Activated T-cell treated with anti-CD3 and anti-CD28 coated beads, Interleukin-2, amount 50 U/mL, for 48 hours (primary cell): Measurements from ENCODE around the gene EHD2.
A peak's percentile ranks its signal among the peaks of the same experiment; 100 is the strongest.
"Not testable (repeated sequence)": the region's sequence is repeated elsewhere in the genome, so short reads cannot be mapped to it uniquely, and the experiment has no call there.

Experiments
- DNase-seq, 2 experiments: peaks; one replicate each; pipeline ENCODE4 v3.0.0-alpha.2; 2020

Gene EHD2

DNA sequence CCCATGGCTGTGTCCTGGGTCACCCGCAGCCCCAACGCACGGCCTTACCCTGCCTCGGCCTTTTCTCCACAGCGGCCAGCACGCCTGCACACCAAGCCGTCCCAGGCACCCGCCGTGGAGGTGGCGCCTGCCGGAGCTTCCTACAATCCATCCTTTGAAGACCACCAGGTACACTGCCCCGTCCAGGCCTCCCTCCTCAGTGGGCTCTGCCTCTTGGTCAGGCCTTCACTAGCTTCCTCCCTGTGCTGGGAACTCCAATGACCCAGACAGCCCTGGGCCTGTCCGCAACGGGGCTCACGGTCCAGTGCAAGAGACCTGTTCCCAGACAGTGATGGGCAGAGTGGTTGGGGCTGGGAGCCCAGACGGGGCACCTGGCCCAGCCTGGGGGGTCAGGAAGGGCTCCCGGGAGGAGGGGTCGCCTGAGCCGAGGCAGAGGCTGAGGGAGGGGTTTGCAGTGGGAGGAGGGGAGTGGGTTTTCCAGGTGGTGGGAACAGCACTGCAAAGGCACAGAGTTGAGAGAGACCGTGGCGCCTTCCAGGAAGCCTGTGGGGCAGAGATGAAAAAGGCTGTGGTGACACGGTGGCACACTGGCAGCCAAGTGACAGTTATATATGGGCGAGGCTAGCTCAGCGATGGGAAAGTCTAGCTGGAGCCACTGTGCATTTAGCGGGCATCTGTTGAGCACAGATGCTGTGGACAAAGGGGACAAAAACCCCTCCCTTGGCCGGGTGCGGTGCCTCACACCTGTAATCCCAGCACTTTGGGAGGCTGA, 39.4 kb downstream of the EHD2 start:
- no peak for DNase-seq

DNA sequence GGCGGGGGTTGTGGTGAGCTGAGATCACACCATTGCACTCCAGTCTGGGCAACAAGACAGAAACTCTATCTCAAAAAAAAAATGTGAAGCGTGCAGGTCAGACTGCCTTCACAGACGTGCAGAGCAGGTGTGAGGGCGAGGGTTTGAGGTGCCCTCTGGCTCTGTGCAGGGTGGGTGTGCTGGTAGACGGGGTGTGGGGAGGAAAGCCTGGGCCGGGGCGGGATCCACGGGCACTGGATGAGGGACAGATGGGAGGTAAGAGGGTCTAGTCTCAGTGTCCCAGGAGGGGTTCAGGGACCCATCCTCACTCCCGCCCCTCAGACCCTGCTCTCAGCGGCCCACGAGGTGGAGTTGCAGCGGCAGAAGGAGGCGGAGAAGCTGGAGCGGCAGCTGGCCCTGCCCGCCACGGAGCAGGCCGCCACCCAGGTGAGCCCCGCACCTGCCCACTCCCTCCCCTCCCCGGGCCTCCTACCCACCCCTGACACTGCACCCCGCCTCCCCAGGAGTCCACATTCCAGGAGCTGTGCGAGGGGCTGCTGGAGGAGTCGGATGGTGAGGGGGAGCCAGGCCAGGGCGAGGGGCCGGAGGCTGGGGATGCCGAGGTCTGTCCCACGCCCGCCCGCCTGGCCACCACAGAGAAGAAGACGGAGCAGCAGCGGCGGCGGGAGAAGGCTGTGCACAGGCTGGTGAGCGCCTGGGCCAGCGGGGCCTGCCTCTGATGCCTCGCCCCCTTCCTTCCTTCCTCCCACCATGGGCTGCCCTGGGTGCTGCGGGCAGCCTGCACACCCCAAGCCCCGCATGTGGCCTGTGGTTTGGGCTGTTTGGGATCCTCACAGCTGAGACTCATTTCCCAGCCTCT, 41.2 kb downstream of the EHD2 start:
- DNase-seq = peak in 1 of 2 experiments; percentile 20

DNA sequence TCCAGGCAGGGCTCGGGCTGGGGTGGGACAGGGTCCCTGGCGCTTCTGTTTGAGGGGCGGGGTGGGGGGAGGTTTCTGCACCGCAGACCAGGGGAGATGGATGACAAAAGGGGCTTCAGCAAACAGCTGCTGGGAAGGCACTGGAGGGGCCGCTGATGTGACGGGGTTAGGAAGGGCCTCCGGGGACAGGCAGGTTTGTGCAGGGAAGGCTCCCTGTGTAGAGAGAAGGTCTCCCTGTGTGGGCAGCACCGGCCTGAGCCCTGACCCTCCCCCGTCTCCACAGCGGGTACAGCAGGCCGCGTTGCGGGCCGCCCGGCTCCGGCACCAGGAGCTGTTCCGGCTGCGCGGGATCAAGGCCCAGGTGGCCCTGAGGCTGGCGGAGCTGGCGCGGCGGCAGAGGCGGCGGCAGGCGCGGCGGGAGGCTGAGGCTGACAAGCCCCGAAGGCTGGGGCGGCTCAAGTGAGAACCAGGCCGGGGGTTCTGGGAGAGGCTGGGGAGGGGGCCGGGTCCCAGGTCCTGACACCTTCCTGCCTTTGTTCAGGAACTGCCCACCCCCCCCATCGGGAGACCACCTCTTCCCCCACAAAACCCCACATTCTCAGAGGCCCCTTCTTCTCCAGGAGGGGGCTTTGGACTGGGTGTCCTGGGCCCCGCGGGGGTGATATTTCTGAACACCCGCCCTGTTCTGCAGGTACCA, 42.0 kb downstream of the EHD2 start:
- no peak for DNase-seq

DNA sequence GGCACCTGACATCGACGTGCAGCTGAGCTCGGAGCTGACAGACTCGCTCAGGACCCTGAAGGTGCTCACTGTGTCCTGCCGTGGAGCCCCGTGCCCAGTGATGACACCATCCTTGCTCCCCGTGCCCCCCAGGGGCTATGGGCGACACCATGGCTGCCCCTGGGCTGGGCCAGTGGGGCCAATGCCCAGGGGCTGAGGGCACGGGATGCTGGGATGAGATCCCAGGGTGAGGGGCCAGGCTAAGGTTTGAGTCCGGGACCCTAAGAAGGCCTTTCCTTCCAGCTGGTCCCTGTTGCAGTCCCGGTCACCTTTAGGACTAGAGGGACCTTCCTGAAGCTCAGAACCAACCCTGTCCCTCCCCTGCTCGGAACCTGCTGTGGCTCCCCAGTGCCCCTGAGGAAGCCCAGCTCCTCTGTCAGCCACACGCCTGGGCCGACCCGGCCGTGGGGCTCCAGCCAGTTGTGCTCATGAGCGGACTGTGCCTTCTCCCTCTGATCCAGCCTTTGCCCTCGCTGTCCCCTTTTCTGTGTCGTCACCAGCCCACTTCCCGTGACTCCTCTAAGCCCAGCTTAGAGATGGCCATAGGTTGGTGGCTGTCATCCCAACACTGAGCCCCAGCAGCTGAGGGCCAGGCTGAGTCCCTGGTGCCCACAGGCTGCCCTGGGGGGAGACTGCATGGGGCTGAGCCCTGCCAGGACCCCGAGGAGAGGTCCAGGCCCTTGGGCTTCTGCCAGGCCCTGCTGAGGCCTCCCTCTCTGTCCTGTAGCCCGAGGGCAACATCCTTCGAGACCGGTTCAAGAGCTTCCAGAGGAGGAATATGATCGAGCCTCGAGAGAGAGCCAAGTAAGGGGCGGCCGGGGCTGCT, 42.8 kb downstream of the EHD2 start:
- DNase-seq = no peak

DNA sequence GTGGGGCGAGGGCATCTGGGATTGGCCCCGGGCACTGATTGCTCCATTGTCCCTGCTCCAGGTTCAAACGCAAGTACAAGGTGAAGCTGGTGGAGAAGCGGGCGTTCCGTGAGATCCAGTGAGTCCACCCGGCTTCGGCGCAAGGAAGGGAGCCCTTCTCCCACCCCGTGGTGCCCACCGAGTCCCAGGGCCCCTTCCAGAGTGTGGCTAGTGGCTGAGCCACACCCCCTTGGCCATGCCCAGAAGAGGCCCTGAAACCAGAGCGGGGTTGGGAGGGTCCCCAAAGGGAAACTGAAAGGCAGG, 43.4 kb downstream of the EHD2 start:
- DNase-seq = no peak

DNA sequence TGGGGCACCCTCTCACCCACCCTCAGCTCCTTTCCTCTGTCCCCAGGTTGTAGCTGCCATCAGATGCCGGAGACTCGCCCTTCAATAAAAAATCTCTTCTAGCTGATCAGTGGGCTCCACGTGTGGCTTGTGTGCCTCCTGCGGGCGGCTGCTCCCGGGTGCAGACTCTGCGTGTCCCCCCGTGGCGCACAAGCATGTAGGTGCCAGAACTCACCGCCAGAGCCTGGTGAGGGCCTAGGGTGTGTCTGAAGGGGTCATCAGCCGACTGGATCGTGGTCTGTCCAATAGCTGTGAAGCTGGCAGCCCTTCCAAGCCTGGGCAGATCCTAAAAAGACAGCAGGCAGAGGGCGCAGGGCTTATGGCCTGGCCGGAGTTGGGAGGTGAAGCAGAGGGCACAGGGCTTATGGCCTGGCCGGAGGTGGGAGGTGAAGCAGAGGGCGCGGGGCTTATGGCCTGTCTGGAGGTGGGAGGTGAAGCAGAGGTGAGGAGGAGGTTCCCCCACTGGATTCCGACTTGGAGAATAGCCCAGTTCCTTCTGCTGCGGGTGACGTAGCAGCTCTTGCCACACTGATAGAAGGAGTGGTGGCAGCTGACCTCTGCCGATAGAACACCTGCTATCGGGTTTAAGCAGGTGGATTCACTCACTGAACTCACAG, 43.9 kb downstream of the EHD2 start:
- DNase-seq = no peak

DNA sequence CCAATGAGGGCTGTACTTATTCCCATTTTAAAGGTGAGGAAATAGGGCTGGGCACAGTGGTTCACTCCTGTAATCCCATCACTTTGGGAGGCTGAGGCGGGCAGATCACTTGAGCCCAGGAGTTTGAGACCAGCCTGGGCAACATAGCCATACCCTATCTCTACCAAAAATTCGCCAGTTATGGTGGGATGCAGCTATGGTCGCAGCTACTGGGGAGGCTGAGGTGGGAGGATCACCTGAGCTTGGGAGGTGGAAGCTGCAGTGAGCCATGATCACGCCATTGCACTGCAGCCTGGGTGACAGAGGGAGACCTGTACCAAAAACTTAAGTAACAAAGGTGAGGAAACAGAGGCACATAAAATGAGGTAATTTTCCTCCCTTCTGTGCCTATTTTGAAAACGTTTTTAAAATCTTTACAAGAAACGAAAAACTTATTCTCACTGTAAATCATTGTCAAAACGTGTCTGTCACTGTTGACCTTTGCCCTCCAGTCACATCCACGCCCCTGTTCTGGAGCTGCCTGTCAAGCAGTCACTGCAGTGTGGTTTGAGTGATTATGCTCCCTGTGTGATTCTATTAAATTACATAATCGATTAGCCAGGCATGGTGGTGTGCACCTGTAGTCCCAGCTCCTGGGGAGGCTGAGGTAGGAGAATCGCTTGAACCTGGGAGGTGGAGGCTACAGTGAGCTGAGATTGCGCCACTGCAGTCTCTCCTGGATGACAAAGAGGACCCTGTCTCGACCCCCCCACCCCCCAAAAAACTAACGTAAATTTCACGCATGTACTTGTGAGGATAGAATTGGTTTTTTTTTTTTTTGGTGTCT, 44.6 kb downstream of the EHD2 start:
- no peak for DNase-seq

DNA sequence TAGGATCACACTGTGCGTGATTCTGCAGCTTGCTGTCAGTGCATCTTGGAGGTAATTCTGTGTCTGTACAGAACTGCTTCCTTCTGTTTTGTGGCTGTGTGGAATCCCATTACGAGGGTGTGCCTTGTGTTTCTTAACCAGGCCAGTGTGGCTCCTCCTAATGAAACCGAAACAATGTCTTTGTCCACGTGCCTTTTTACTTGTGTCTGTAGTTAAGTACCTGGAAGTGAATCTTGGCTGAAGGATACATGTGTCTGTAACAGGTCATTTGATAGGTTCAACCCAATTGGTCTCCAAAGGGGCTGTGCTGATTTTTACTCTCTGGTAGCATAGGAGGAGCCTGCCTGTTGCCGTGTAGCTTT, 45.2 kb downstream of the EHD2 start:
- DNase-seq = no peak

DNA sequence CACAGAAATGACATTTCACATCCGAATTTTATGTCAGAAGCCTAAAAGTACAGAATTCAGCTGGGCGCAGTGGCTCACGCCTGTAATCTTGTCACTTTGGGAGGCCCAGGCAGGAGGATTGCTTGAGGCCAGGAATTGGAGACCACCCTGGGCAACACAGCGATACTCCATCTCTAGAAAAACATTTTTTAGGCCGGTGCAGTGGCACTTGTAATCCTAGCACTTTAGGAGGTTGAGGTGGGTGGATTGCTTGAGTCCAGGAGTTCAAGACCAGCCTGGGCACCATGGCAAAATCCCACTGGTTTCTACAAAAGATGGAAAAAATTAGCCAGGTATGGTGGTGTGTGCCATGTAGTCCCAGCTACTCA, 47.4 kb downstream of the EHD2 start:
- DNase-seq = no peak

DNA sequence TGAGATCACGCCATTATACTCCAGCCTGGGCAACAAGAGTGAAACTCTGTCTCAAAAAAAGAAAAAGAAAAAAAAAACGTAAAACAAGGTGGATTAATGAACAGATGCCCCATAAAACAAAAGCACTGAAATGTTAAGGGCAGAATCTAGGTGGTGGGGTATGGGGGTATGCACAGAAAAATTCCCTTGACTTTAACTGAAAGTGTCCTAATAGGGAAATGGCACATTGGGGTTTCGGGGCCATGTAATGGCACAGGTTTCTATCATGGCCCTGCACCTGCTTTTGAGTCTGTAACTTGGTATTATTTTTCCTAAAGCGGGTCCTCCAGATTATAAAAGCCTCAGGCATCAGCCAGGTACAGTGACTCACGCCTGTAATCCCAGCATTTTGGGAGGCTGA, 48.3 kb downstream of the EHD2 start:
- DNase-seq = no peak

DNA sequence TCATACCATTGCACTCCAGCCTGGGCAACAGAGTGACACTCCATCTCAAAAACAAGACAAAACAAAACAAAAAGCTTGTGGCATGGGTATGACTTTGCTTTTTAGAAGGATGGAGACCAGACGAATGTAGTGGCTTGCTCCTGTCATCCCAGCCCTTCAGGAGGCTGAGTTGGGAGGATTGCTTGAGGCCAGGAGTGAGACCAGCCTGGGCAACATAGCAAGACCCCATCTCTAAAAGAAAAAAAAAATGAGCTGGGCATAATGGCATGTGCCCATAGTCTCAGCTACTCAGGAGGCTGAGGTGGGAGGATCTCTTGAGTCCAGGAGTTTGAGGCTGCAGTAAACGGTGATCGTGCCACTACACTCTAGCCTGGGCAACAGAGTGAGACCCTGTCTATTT, 48.9 kb downstream of the EHD2 start:
- no peak for DNase-seq

DNA sequence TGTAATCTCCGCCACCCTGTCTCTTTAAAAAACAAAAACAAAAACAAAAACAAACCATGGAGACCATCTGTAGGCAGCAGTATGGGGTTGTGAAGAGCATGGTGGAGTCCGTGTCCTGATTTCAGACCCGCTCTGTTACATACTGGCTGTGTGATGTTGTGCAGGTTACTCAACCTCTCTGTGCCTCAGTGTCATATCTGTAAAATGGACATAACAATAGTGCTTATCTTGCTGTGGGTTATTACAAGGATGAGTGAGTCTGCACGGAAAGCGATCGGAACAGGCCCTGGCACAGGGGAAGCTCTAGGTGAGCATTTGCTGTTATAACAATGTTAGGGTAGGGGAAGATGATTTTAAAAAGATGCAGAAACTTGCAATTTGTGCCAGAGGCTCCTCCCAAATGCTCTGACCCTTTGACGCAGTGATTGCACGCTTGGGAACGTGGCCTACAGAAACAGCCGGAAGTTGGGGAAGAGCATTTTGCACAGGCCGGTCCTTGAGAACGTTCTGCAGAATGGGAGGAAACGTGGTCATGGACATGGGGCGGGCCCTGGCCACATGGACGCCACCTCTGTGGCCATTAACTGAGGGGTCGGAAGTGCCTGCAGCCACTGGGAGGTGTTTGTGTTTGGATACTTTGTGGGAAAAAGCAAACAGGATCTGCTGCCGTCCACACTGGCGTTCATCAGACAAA, 49.5 kb downstream of the EHD2 start:
- no peak for DNase-seq

DNA sequence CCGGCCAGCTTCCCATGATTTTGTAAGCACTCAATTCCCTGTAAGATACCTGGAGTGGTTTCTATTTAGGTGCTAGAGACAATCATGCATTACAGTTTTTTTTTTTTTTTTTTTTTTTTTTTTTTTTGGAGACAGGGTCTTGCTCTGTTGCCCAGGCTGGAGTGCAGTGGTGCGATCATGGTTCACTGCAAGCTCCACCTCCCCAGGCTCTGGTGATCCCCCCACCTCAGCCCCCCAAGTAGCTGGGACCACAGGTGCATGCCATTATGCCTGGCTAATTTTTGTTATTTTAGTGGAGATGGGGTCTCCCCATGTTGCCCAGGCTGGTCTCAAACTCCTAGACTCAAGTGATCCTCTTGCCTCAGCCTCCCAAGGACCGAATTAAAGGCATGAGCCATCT, 51.5 kb downstream of the EHD2 start:
- DNase-seq = not testable (repeated sequence)

DNA sequence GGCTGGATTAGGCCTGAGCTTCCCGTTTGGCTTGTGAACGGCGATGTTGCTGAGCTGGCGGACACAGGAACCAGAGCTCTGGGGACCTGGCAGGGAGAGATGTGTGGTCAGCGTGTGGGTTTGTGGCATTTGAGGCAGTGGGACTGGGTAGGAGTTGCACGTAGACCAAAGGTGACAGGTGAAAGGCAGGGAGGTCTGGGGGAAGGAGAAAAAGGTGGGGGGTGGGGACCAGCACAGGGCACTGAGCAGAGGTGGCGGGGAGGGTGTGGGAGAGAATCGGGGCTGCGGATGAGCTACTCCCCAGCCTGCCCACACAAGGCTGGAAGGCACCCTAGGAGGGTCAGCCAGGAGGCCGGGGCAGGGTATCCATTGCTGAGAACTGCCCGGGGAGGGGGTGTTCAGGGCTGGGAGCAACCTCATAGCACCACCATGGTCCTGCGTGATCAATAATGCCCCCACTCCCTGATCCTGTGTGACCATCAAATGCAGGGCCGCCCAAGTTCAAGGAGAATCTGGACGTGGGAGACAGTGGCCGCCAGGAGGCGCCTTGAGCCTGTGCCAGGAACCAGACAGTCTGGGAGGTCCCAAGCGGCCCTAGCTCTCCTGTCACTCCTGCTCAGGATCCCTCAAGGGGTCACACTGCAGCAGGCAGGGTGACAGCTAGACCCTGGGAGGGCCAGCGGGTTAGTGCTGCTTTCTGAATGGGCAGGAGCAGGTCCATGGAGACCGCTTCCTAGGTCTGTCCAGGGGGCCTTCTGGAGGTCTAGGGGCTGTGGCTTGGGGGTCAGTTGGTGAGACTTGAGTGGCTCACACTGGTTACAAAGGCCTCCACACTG, 52.5 kb downstream of the EHD2 start:
- peak; percentile 63 to 67 for DNase-seq

DNA sequence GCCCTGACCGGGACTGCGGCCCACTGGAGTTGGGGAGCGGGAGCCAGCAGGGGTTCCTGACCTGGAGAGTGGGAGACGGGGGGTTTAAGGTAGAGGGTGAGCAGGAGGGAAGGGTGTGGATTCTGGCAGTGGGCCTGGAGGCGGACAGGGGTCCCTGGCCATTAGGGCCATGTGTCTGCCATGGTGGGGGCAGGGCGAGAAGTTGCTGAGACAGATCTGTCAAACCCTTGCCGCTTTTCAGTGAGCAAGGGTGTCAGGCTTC, 53.1 kb downstream of the EHD2 start:
- DNase-seq = no peak

DNA sequence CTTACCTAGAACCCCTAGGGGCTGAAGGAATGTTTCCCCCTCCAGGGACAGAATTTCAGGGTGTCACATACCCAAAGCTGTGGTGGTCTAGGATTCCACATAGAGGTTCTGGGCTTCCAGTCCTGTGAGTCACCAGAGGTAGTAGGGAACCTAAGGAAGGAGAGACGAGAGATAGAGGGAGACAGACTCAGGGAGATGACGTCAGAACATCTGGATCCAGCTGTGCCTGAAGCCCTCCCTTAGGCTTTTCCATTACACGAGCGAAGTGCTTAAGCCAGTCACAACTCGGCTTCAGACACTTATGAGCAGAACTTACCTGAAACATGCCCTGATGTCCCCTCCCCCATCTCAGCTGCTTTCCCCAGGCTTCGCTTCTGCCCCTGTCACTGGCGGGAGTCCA, 53.4 kb downstream of the EHD2 start:
- no peak for DNase-seq

DNA sequence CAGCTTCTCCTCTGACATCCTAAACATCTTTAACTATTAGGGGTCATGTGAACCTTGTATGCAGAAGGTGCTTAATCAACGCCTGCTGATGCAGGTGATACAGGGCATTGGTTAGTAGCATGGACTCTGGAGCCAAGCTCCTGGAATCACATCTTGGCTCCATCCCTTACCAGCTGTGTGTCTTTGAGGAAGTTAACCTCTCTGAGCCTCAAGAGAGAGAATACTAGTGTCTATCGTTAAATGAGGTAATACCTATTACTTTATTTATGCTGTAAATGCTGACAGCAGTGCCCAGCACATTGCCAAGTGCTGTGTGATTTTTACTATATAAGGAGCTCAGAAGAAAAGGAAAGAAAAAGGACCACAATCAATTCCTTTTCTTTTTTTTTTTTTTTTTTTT, 54.1 kb downstream of the EHD2 start:
- DNase-seq = no peak

DNA sequence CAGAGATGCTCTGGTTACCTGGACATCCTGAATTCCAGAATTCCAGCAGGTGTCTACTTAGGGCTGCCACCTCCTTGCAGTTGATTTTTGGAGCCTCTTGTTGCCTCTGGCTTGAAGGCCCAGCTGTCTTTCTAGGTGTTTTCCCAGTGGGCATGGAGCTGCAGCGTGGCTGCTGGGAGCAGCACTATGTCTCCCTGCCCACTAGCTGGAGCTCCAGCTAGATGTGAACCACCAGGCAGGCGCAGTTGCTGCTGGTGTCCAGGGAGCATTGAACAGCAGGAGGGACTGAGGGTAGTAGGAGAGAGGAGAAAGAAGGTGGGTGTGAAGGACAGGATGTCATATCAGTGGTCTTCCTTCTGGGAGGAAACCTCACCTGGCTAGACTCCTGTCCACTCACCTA, 55.4 kb downstream of the EHD2 start:
- DNase-seq = no peak

DNA sequence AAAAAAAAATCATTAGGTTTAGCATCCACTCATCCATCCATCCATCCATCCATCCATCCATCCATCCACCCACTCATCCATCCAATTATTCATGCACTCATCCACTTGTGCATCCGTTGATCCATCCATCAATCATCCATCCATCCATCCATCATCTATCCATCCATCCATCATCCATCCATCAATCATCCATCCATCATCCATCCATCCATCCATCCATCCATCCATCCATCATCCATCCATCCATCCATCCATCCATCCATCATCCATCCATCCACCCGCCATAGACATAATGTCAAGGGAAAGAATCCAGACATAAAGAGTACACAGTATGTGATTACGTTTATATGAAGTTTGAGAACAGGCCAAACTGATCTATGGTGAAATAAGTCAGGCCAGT, 56.3 kb downstream of the EHD2 start:
- no peak for DNase-seq

DNA sequence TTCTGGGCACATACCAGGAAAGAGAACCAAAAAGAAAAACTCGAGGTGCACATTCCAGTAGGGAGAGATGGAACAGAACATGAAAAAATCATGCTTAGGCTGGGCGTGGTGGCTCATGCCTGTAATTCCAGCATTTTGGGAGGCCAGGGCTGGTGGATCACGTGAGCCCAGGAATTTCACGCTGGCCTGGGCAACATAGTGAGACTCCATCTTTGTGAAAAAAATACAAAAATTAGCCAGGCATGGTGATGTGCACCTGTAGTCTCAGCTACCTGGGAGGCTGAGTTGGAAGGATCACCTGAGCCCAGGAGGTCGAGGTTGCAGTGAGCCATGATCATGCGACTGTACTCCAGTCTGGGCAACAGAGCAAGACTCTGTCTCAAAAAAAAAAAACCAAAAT, 58.1 kb downstream of the EHD2 start:
- DNase-seq = not testable (repeated sequence)
